Measurements from ENCODE around the gene RNF14. TPM values are rescaled to one million over a fixed set of nuclear protein-coding genes. Genes with fewer than 3 reads are reported as not detected.

The RNF14 gene
- total and polyA plus RNA-seq, 4 donors, result 22.9 to 50.6 (median 32.5) TPM

- no peaks in the 10 kb centered on the region for H3K9me3 ChIP-seq (ENCODE audit: control insufficient read depth in 4 of 4, low read length in 3 of 4)
- no peak overlapping the region for H3K27ac ChIP-seq (ENCODE audit: low read depth in 1 of 2, low read length in 2 of 2)
- no peak overlapping the region for H3K9ac ChIP-seq (ENCODE audit: low read depth in 1 of 2, low read length in 2 of 2)
- no peak overlapping the region for H3K4me3 ChIP-seq (ENCODE audit: low read depth in 1 of 3, low read length in 3 of 3)
- no peaks in the 10 kb centered on the region for H3K27me3 ChIP-seq (ENCODE audit: control insufficient read depth in 4 of 4, insufficient read depth in 4 of 4, low read length in 3 of 4)
- peaks cover 0 to 5% (median 4%) of the 10 kb centered on the region in 4 donors for H3K4me1 ChIP-seq (ENCODE audit: control insufficient read depth in 4 of 4, insufficient read depth in 4 of 4, low read length in 3 of 4)
- no peaks in the 10 kb centered on the region for H3K36me3 ChIP-seq (ENCODE audit: control insufficient read depth in 4 of 4, insufficient read depth in 3 of 4, low read depth in 1 of 4, low read length in 3 of 4)
- TF ChIP-seq NR2F2 (IDR thresholded peaks at IDR 0.05) (peak; percentile 88), FOXA2 (IDR thresholded peaks at IDR 0.05) (no peak)
- DNase-seq (ENCODE audit: low spot score), result no peak
- WGBS, result 82% methylated on average over 4 of the region's 4 CpGs
Observed at GRCh38 chr5:141947316-141947715, 21.6 kb upstream of the RNF14 start.

GRCh38 chr5:141948812-141949211 lies 20.1 kb upstream of the RNF14 start:
- Histone ChIP-seq H3K27me3 (ENCODE audit: control insufficient read depth in 4 of 4, insufficient read depth in 4 of 4, low read length in 3 of 4) (no peaks in the 10 kb centered on the region), H3K9ac (ENCODE audit: low read depth in 1 of 2, low read length in 2 of 2) (no peak overlapping the region), H3K4me3 (ENCODE audit: low read depth in 1 of 3, low read length in 3 of 3) (no peak overlapping the region), H3K27ac (ENCODE audit: low read depth in 1 of 2, low read length in 2 of 2) (no peak overlapping the region), H3K36me3 (ENCODE audit: control insufficient read depth in 4 of 4, insufficient read depth in 3 of 4, low read depth in 1 of 4, low read length in 3 of 4) (no peaks in the 10 kb centered on the region), H3K4me1 (ENCODE audit: control insufficient read depth in 4 of 4, insufficient read depth in 4 of 4, low read length in 3 of 4) (no peaks in the 10 kb centered on the region), H3K9me3 (ENCODE audit: control insufficient read depth in 4 of 4, low read length in 3 of 4) (no peaks in the 10 kb centered on the region)
- TF ChIP-seq HNF4A (conservative IDR thresholded peaks at IDR 0.05), result no peak
- DNase-seq (ENCODE audit: low spot score), result no peak
- 93% methylated on average over 2 of the region's 2 CpGs for WGBS

GRCh38 chr5:141949511-141949910 lies 19.4 kb upstream of the RNF14 start:
- no peak overlapping the region for H3K9ac ChIP-seq (ENCODE audit: low read depth in 1 of 2, low read length in 2 of 2)
- no peaks in the 10 kb centered on the region for H3K27me3 ChIP-seq (ENCODE audit: control insufficient read depth in 4 of 4, insufficient read depth in 4 of 4, low read length in 3 of 4)
- H3K36me3 ChIP-seq (ENCODE audit: control insufficient read depth in 4 of 4, insufficient read depth in 3 of 4, low read depth in 1 of 4, low read length in 3 of 4), result no peaks in the 10 kb centered on the region
- H3K9me3 ChIP-seq (ENCODE audit: control insufficient read depth in 4 of 4, low read length in 3 of 4), result no peaks in the 10 kb centered on the region
- WGBS, result 81% methylated on average over 2 of the region's 2 CpGs
- H3K4me1 ChIP-seq (ENCODE audit: control insufficient read depth in 4 of 4, insufficient read depth in 4 of 4, low read length in 3 of 4), result no peaks in the 10 kb centered on the region
- H3K4me3 ChIP-seq (ENCODE audit: low read depth in 1 of 3, low read length in 3 of 3), result no peak overlapping the region
- H3K27ac ChIP-seq (ENCODE audit: low read depth in 1 of 2, low read length in 2 of 2), result no peak overlapping the region
- no peak for TF ChIP-seq YY1 (IDR thresholded peaks at IDR 0.05)
- TF ChIP-seq ZBTB33 (IDR thresholded peaks at IDR 0.05), result no peak
- no peak for TF ChIP-seq RXRA (IDR thresholded peaks at IDR 0.05)
- TF ChIP-seq GABPA (IDR thresholded peaks at IDR 0.05 in 1 of 2, conservative IDR thresholded peaks at IDR 0.05 in 1 of 2), result no peak
- DNase-seq (ENCODE audit: low spot score), result no peak

GRCh38 chr5:141950207-141951005 lies 18.5 kb upstream of the RNF14 start:
- H3K27ac ChIP-seq (ENCODE audit: low read depth in 1 of 2, low read length in 2 of 2), result no peak overlapping the region
- no peak overlapping the region for H3K9ac ChIP-seq (ENCODE audit: low read depth in 1 of 2, low read length in 2 of 2)
- H3K9me3 ChIP-seq (ENCODE audit: control insufficient read depth in 4 of 4, low read length in 3 of 4), result no peaks in the 10 kb centered on the region
- no peak overlapping the region for H3K4me3 ChIP-seq (ENCODE audit: low read depth in 1 of 3, low read length in 3 of 3)
- no peaks in the 10 kb centered on the region for H3K27me3 ChIP-seq (ENCODE audit: control insufficient read depth in 4 of 4, insufficient read depth in 4 of 4, low read length in 3 of 4)
- WGBS, result 92% methylated on average over 3 of the region's 3 CpGs
- no peaks in the 10 kb centered on the region for H3K4me1 ChIP-seq (ENCODE audit: control insufficient read depth in 4 of 4, insufficient read depth in 4 of 4, low read length in 3 of 4)
- TF ChIP-seq RAD21 (IDR thresholded peaks at IDR 0.05) (no peak), YY1 (IDR thresholded peaks at IDR 0.05) (no peak), ATF3 (IDR thresholded peaks at IDR 0.05) (no peak)
- DNase-seq (ENCODE audit: low spot score), result no peak
- H3K36me3 ChIP-seq (ENCODE audit: control insufficient read depth in 4 of 4, insufficient read depth in 3 of 4, low read depth in 1 of 4, low read length in 3 of 4), result no peaks in the 10 kb centered on the region

Measured in liver (tissue), 9 donors.